GM12878 (cell line): ENCODE results near the gene PPP1R10. TPM values are rescaled to one million over a fixed set of nuclear protein-coding genes. Genes with fewer than 3 reads are reported as not detected.

Source experiments
- ATAC-seq: fragments of 200-7000 bp; cut with Tn5 transposase; 3 replicates; pipeline ENCODE4 v1.9.1; 2020; ENCODE audit warnings: mild to moderate bottlenecking, moderate library complexity
- BruUV-seq: library from RNA; stranded (reverse); fragments of 400-500 nt; replicated peaks from 2 replicates; lab custom pipeline; 2021; lab: Mats Ljungman, UMichigan
- CTCF ChIA-PET: fragments of 300-600 bp; sonication (Branson Sonifier 250); formaldehyde crosslinking; extraction: SDS; loops from one replicate; lab custom pipeline; 2021; ENCODE audit warnings: inconsistent platforms; lab: Yijun Ruan, JAX
- POLR2A ChIA-PET: fragments of 350-600 bp; formaldehyde crosslinking; extraction: SDS; loops from one replicate; lab custom pipeline; 2021; ENCODE audit warnings: inconsistent platforms; lab: Charles Lee
- RAD21 ChIA-PET: fragments of 300-600 bp; sonication (Branson Sonifier 250); formaldehyde crosslinking; loops from one replicate; lab custom pipeline; 2023; ENCODE audit warnings: antibody characterized with exemption; ENCODE audit not compliant: unreplicated experiment; lab: Charles Lee
- SMC1A ChIA-PET: fragments of 300-600 bp; sonication (Branson Sonifier 250); formaldehyde crosslinking; loops from one replicate; lab custom pipeline; 2023; ENCODE audit not compliant: unreplicated experiment, uncharacterized antibody; lab: Charles Lee
- DNase-seq: peaks from one replicate; pipeline ENCODE4 v3.0.0-alpha.2; 2011; ENCODE audit warnings: low read depth, low spot score
- FAIRE-seq: peaks from 3 replicates; lab custom pipeline; 2011; peaks lifted over from hg19 to GRCh38; lab: Jason Lieb, UNC
- H2AFZ ChIP-seq: 2 replicates; pipeline ENCODE4 v1.6.0; 2011; ENCODE audit warnings: low read depth, low read length, control low read depth; ENCODE audit not compliant: control insufficient read depth
- H3K27ac ChIP-seq: 2 replicates; pipeline ENCODE4 v1.5.1; 2011; ENCODE audit warnings: control low read depth; ENCODE audit not compliant: control insufficient read depth, insufficient read depth
- H3K27me3 ChIP-seq, 2 experiments: replicated peaks in 1 of 2; 2 replicates each; pipeline versions ENCODE4 v1.6.0 to v1.6.1; 2011; ENCODE audit warnings: low read length in 1 of 2; ENCODE audit not compliant: control insufficient read depth in 2 of 2, insufficient read depth in 2 of 2
- H3K36me3 ChIP-seq, 2 experiments: 2 replicates each; pipeline ENCODE4 v1.5.1; 2011; ENCODE audit warnings: low read length in 1 of 2; ENCODE audit not compliant: control insufficient read depth in 2 of 2, insufficient read depth in 2 of 2
- H3K4me1 ChIP-seq: 2 replicates; pipeline ENCODE4 v1.6.1; 2011; ENCODE audit warnings: mild to moderate bottlenecking, low read length, moderate library complexity, mixed read lengths; ENCODE audit not compliant: control insufficient read depth, insufficient read depth
- H3K4me2 ChIP-seq: 2 replicates; pipeline ENCODE4 v1.6.0; 2011; ENCODE audit warnings: control low read depth; ENCODE audit not compliant: control insufficient read depth, insufficient read depth
- H3K4me3 ChIP-seq: fragments of 200-600 bp; sonication (generic); 2 replicates; pipeline ENCODE4 v1.5.1; 2016
- H3K79me2 ChIP-seq: 2 replicates; pipeline ENCODE4 v1.6.0; 2011; ENCODE audit warnings: low read length; ENCODE audit not compliant: control insufficient read depth, insufficient read depth
- H3K9ac ChIP-seq: 2 replicates; pipeline ENCODE4 v1.8.0; 2011; ENCODE audit warnings: low read length, control low read depth, mixed read lengths; ENCODE audit not compliant: control insufficient read depth, insufficient read depth
- H3K9me3 ChIP-seq: replicated peaks from 3 replicates; pipeline ENCODE4 v1.5.1; 2011; ENCODE audit warnings: mild to moderate bottlenecking, low read length; ENCODE audit not compliant: control insufficient read depth, insufficient read depth
- H4K20me1 ChIP-seq: 2 replicates; pipeline ENCODE4 v1.6.0; 2011; ENCODE audit not compliant: control insufficient read depth, insufficient read depth
- CBX3 ChIP-seq: fragments of 200-600 bp; sonication (generic); IDR thresholded peaks from 2 replicates; pipeline ENCODE4 v1.6.1; 2016; ENCODE audit warnings: low read depth, borderline replicate concordance
- CBX5 ChIP-seq: sonication (generic); IDR thresholded peaks from 2 replicates; pipeline ENCODE4 v1.6.1; 2016; ENCODE audit warnings: low read depth, moderate library complexity, mild to moderate bottlenecking, inconsistent platforms
- DPF2 ChIP-seq: fragments of 450-650 bp; IDR thresholded peaks from 2 replicates; pipeline ENCODE4 v1.6.1; 2017; ENCODE audit warnings: mild to moderate bottlenecking
- E2F8 ChIP-seq: fragments of 450-650 bp; IDR thresholded peaks from 2 replicates; pipeline ENCODE4 v1.6.1; 2018; ENCODE audit warnings: mild to moderate bottlenecking, low read depth, moderate library complexity; ENCODE audit not compliant: partially characterized antibody
- FOXM1 ChIP-seq: IDR thresholded peaks from 2 replicates; pipeline ENCODE4 v1.6.1; 2012; ENCODE audit warnings: low read depth, mild to moderate bottlenecking, inconsistent platforms, low read length, moderate library complexity
- GATAD2B ChIP-seq: fragments of 450-650 bp; conservative IDR thresholded peaks from 2 replicates; pipeline ENCODE4 v1.6.1; 2017; ENCODE audit warnings: low read depth, mild to moderate bottlenecking, moderate library complexity
- KDM1A ChIP-seq: fragments of 200-600 bp; sonication (generic); IDR thresholded peaks from 2 replicates; pipeline ENCODE4 v1.6.1; 2016; ENCODE audit warnings: borderline replicate concordance
- NRF1 ChIP-seq: conservative IDR thresholded peaks from 2 replicates; pipeline ENCODE4 v1.6.1; 2011; ENCODE audit warnings: mild to moderate bottlenecking, low read depth, low read length, improper control_type of control experiment
- PAX8 ChIP-seq: fragments of 450-650 bp; IDR thresholded peaks from 2 replicates; pipeline ENCODE4 v1.6.1; 2017; ENCODE audit warnings: mild to moderate bottlenecking, moderate library complexity
- POLR2A ChIP-seq: IDR thresholded peaks from 2 replicates; pipeline ENCODE4 v1.6.1; 2011; ENCODE audit warnings: low read depth, mild to moderate bottlenecking, low read length
- RAD21 ChIP-seq: IDR thresholded peaks from 2 replicates; pipeline ENCODE4 v1.6.1; 2011; ENCODE audit warnings: mild to moderate bottlenecking, low read depth, low read length, moderate library complexity; ENCODE audit not compliant: insufficient read depth
- RAD51 ChIP-seq: fragments of 450-650 bp; IDR thresholded peaks from 2 replicates; pipeline ENCODE4 v1.6.1; 2016; ENCODE audit warnings: moderate library complexity, mild to moderate bottlenecking, inconsistent platforms
- RUNX3 ChIP-seq: IDR thresholded peaks from 2 replicates; pipeline ENCODE4 v1.6.1; 2012; ENCODE audit warnings: low read length, inconsistent platforms
- SMAD1 ChIP-seq: fragments of 450-650 bp; IDR thresholded peaks from 2 replicates; pipeline ENCODE4 v1.6.1; 2018; ENCODE audit warnings: mild to moderate bottlenecking, low read depth; ENCODE audit not compliant: partially characterized antibody
- TCF3 ChIP-seq: IDR thresholded peaks from 2 replicates; pipeline ENCODE4 v1.6.1; 2012; ENCODE audit warnings: low read depth, mild to moderate bottlenecking, low read length, borderline replicate concordance; ENCODE audit not compliant: insufficient read depth
- ZNF622 ChIP-seq: fragments of 450-650 bp; IDR thresholded peaks from 2 replicates; pipeline ENCODE4 v1.6.1; 2017; ENCODE audit warnings: mild to moderate bottlenecking, inconsistent platforms
- WGBS: methylation state at CpG from one replicate; pipeline ENCODE4 v1.1.6; 2016; ENCODE audit warnings: low lambda C conversion rate; ENCODE audit not compliant: insufficient replicate concordance, insufficient coverage; ENCODE audit errors: missing lambda C conversion rate; 5-methylcytosine and 5-hydroxymethylcytosine counted together
- in situ Hi-C: fragments of 300-500 bp; cut with MboI; formaldehyde crosslinking; loops from 9 replicates; pipeline ENCODE4 v1.14.3; 2018; ENCODE audit warnings: mixed read lengths
- intact Hi-C: fragments of 100-400 bp; cut with micrococcal nuclease; formaldehyde crosslinking; loops from one replicate; pipeline ENCODE4 v1.14.2; 2022; ENCODE audit not compliant: unreplicated experiment
- polyA plus RNA-seq, 11 experiments: library from polyadenylated mRNA; depleted of rRNA in 4 of 11; unstranded in 6 of 11; stranded (reverse) in 5 of 11; fragments of >200 nt; fragmentation: Nextera tagmentation in 4 of 11; fragmentation: Illumina TruSeq in 1 of 11; extraction: Ambion mirVana in 4 of 11; extraction: Trizol in 1 of 11; gene quantifications; 1 replicate in 1 of 11; 2 replicates in 10 of 11; pipeline versions ENCODE4 v1.2.1 to v1.2.3, GENCODE V29; 2011 to 2016; ENCODE audit warnings: inconsistent platforms in 2 of 11, missing spikeins in 2 of 11, low read depth in 1 of 11
- total RNA-seq, 4 experiments: library from RNA; depleted of rRNA in 3 of 4; stranded (reverse); fragments of >200 nt in 3 of 4; fragmentation: Illumina TruSeq in 1 of 4; extraction: Trizol in 1 of 4; gene quantifications; 2 replicates each; pipeline versions ENCODE4 v1.2.1 to v1.2.3, GENCODE V29; 2013 to 2021
- TF ChIP-seq, protein P1 (sequence below): fragments of 150-350 bp; IDR thresholded peaks from 2 replicates; pipeline ENCODE4 v1.6.1; 2014; ENCODE audit warnings: mild to moderate bottlenecking, low read depth, low read length

PPP1R10 gene
- total and polyA plus RNA-seq, 10 of the 15 experiments (the other 5 are each of a cell fraction or from before 2014, with no cell fraction given): 11.3 to 83.8 (median 41.2) TPM

DNA sequence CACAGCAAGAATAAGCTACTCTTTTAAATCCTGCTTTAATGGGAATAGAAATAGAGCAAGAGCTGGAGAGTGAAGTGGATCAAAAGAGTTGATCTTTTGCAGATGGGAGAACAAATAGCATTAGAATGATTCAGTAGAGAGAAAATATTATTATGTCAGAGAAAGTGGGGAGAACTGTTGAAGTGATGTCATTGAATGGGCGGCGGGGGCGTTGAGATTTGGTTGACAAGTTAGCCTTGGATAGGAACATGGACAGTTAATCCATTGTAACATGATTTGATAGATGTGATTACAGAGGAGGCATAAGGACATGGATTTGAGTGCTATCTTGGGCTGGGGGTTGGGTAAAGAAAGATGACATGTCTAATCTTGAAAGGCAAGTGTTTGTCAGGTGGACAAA lies 18.8 kb upstream of the PPP1R10 start (continued):
- TF ChIP-seq FOXM1 (no peak), PAX8 (no peak), CBX3 (no peak), DPF2 (no peak), NRF1 (no peak)
- TF ChIP-seq, protein P1, sequence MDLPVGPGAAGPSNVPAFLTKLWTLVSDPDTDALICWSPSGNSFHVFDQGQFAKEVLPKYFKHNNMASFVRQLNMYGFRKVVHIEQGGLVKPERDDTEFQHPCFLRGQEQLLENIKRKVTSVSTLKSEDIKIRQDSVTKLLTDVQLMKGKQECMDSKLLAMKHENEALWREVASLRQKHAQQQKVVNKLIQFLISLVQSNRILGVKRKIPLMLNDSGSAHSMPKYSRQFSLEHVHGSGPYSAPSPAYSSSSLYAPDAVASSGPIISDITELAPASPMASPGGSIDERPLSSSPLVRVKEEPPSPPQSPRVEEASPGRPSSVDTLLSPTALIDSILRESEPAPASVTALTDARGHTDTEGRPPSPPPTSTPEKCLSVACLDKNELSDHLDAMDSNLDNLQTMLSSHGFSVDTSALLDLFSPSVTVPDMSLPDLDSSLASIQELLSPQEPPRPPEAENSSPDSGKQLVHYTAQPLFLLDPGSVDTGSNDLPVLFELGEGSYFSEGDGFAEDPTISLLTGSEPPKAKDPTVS: no peak

DNA sequence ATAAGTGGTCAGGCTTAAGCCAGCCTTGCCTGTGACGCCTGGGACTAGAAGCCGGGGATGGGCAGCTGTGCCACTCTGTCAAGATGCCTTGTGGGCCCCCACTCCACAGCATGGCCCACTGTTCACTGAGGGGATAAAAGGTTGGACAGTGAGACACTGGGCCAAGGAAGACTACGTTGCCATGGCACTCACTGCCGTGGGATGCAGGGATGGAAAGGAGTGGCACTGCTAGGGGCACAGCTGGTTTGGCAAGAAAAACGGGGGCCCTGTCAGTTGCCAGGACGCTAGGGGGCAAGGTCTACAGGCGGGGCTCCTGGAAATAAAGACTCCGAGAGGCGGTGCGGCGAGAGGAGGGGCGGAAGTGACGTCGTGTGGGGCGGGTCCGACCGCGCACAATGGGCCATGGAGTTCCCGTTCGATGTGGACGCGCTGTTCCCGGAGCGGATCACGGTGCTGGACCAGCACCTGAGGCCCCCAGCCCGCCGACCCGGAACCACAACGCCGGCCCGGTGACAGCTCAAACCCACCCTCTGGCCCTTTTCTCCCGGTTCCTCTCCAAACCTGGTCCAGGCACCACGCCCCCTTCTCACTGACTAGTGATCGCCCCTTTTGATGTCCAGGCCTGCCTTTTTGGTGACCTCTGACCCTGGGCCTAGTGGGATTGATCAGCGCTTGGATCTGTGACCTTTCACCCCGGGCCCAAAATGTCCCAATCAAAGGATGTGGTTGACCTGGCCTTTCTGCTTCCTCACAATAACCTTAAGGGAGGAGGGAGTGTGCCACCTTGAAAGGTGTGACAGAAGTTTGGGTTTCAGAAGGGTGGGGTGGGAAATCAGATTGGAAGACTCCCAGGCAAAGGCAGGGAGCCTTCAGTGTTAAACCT lies 9.7 kb upstream of the PPP1R10 start, which contains the start of gene ATAT1:
TSS of gene ATAT1 (plus strand) at position 391 of the 883 bp plus-strand sequence.
- Histone ChIP-seq H3K9me3 (no peaks in the 10 kb centered on the region), H3K4me3 (peak within 1 kb of the TSS; percentile 95), H3K27me3 (no peaks in the 10 kb centered on the region), H3K9ac (peak within 1 kb of the TSS; percentile 56), H3K79me2 (no peaks in the 10 kb centered on the region; the same call in none of the 2 replicates), H2AFZ (peak within 1 kb of the TSS; percentile 15), H3K4me1 (no peaks in the 10 kb centered on the region), H3K36me3 (peaks cover 10 to 12% of the 10 kb centered on the region in 2 experiments), H3K4me2 (peak within 1 kb of the TSS; percentile 92), H4K20me1 (no peaks in the 10 kb centered on the region), H3K27ac (peak within 1 kb of the TSS; percentile 54)
- RAD21 ChIA-PET: interaction anchor here (1.0 to 2.7 kb wide), 2 partner anchors 46 to 104 kb away, joined by 3 to 6 read pairs; partner anchors contain the start of gene DHX16
- FAIRE-seq (peak; percentile 96), ATAC-seq (peak; percentile 99), DNase-seq (peak; percentile 36)
- CTCF ChIA-PET: interaction anchor here (0.6 to 1.7 kb wide), 4 partner anchors 19 to 104 kb away, joined by 3 to 6 read pairs (median 4); no protein-coding TSS in a partner anchor
- SMC1A ChIA-PET: interaction anchor here (0.7 to 1.2 kb wide), 2 partner anchors 9 to 13 kb away, joined by 3 to 4 read pairs; partner anchors contain the start of gene MRPS18B
- TSS peak; percentile 43 for BruUV-seq
- intact Hi-C loops: no loop called here
- 4% methylated on average over 36 of the region's 36 CpGs for WGBS
- in situ Hi-C loops: no loop called here
- POLR2A ChIA-PET: interaction anchor here (0.9 to 2.0 kb wide), 3 partner anchors 9 to 95 kb away, joined by 3 to 11 read pairs (median 3); partner anchors contain the start of gene MRPS18B
- TF ChIP-seq RUNX3 (peak; percentile 1; the same call in 1 of the 2 replicates), KDM1A (no peak), CBX5 (no peak), E2F8 (no peak), GATAD2B (0 out of 2 replicates have a peak, but pooled peaks have one; percentile 37), POLR2A (peak; percentile 97), RAD51 (no peak), ZNF622 (no peak), RAD21 (no peak), TCF3 (0 out of 2 replicates have a peak, but pooled peaks have one; percentile 42), SMAD1 (no peak)
